Liver (tissue), 3 donors: Measurements from ENCODE around the gene ADAMTS6.

ENCODE experiments used
- ATF3 ChIP-seq: IDR thresholded peaks from 2 replicates; pipeline ENCODE4 v1.6.1; 2016; ENCODE audit warnings: antibody characterized with exemption
- CTCF ChIP-seq: fragments of 150-350 bp; IDR thresholded peaks from 2 replicates; pipeline ENCODE4 v1.5.1; 2017; ENCODE audit warnings: improper control_type of control experiment, low read depth, low read length; ENCODE audit not compliant: missing input control
- EGR1 ChIP-seq, 2 donors: IDR thresholded peaks; 2 replicates each; pipeline ENCODE4 v1.6.1; 2016 to 2018; ENCODE audit warnings: antibody characterized with exemption in 2 of 2, low read depth in 2 of 2
- FOXA1 ChIP-seq: IDR thresholded peaks from 2 replicates; pipeline ENCODE4 v1.6.1; 2016; ENCODE audit warnings: antibody characterized with exemption
- SP1 ChIP-seq: IDR thresholded peaks from 2 replicates; pipeline ENCODE4 v1.6.1; 2018; ENCODE audit warnings: antibody characterized with exemption, mild to moderate bottlenecking
- TAF1 ChIP-seq: conservative IDR thresholded peaks from 2 replicates; pipeline ENCODE4 v1.6.1; 2016; ENCODE audit warnings: antibody characterized with exemption, mild to moderate bottlenecking
- YY1 ChIP-seq: IDR thresholded peaks from 2 replicates; pipeline ENCODE4 v1.6.1; 2016; ENCODE audit warnings: antibody characterized with exemption, mild to moderate bottlenecking
- donor health status: healthy.
- donor health status: healthy.

DNA sequence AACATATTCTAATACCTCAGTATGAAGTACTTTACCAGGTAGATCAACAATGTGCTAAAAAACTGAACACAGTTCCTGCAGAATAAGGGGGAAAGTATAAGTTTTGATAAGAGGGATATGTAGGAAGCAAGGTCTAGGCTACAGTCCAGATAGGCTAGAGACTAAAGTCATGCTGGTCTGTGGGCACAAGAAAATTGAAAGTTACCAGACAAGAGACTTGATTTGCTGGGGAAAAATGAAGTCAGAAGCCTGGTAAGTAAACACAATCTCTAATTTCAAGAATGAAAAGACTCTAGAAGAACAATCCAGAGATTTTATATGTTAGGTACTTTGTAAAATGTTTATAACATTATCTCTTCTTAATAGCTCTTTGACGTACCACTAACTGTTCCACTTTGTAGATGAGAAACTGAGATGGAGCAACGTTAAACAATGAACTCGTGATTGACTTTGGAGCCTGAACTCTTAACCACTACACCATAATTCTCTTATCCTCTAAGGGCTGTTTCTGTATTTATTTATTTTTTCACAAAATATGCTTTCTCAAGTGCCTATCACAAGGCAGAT is 19.5 kb downstream of the ADAMTS6 start:
- TF ChIP-seq CTCF (no peak), TAF1 (no peak), YY1 (no peak), ATF3 (no peak), EGR1 (IDR thresholded peaks at IDR 0.05; ENCODE audit: low read depth in 2 of 2) (no peak), FOXA1 (no peak), SP1 (no peak)
